Activated CD8-positive, alpha-beta memory T cell treated with anti-CD3 and anti-CD28 coated beads, Interleukin-2, amount 10 ng/mL, durations not matched to agents 7 days and 5 days (primary cell): Measurements from ENCODE around the gene VSIG10L2. TPM values are rescaled to one million over a fixed set of nuclear protein-coding genes. Genes with fewer than 3 reads are reported as not detected.

Source experiments
- ATAC-seq: fragments of 150-1000 bp; cut with Tn5 transposase; one replicate; pipeline ENCODE4 v1.10.0; 2021; ENCODE audit warnings: moderate library complexity
- CTCF ChIA-PET: fragments of 350-600 bp; sonication (Branson Sonifier 250); formaldehyde crosslinking; loops from one replicate; lab custom pipeline; 2021; ENCODE audit warnings: antibody characterized with exemption; lab: Charles Lee
- DNase-seq: peaks from one replicate; pipeline ENCODE4 v3.0.0-alpha.2; 2020
- H3K27ac Mint-ChIP-seq: one replicate; pipeline ENCODE4 v1.8.0; 2021; ENCODE audit warnings: mild to moderate bottlenecking, mixed read lengths
- H3K27me3 Mint-ChIP-seq: one replicate; pipeline ENCODE4 v1.8.0; 2021; ENCODE audit warnings: mixed read lengths
- H3K36me3 Mint-ChIP-seq: one replicate; pipeline ENCODE4 v1.8.0; 2021; ENCODE audit warnings: mild to moderate bottlenecking, mixed read lengths
- H3K4me1 Mint-ChIP-seq: one replicate; pipeline ENCODE4 v1.8.0; 2021; ENCODE audit warnings: mixed read lengths
- H3K4me3 Mint-ChIP-seq: one replicate; pipeline ENCODE4 v1.8.0; 2021; ENCODE audit warnings: mild to moderate bottlenecking, moderate library complexity, mixed read lengths
- H3K9me3 Mint-ChIP-seq: one replicate; pipeline ENCODE4 v1.8.0; 2022; ENCODE audit warnings: low read depth, mixed read lengths
- total RNA-seq, 2 experiments: library from RNA; stranded (reverse); gene quantifications; one replicate each; pipeline ENCODE4 v1.2.3, GENCODE V29; 2021

The VSIG10L2 gene
- total RNA-seq, 2 experiments from 2014 or later, result not detected

- Mint-ChIP-seq H3K9me3 (no peaks in the 10 kb centered on the region), H3K36me3 (no peaks in the 10 kb centered on the region), H3K27ac (no peak overlapping the region), H3K4me3 (no peak overlapping the region), H3K27me3 (peaks cover 24% of the 10 kb centered on the region), H3K4me1 (no peaks in the 10 kb centered on the region)
- CTCF ChIA-PET, result interaction anchor here (1.0 to 1.9 kb wide), 4 partner anchors 15 to 277 kb away, joined by 3 to 8 read pairs (median 6); no protein-coding TSS in a partner anchor
- ATAC-seq (no peak), DNase-seq (peak; percentile 38)
These were observed 24.8 kb upstream of the VSIG10L2 start for GRCh38 chr11:125921042-125921441.

GRCh38 chr11:125922156-125922555, 23.7 kb upstream of the VSIG10L2 start:
- H3K4me1 Mint-ChIP-seq, result no peaks in the 10 kb centered on the region
- H3K27ac Mint-ChIP-seq, result no peak overlapping the region
- no peaks in the 10 kb centered on the region for H3K9me3 Mint-ChIP-seq
- peak; percentile 18 for DNase-seq
- peaks cover 24% of the 10 kb centered on the region for H3K27me3 Mint-ChIP-seq
- H3K4me3 Mint-ChIP-seq, result no peak overlapping the region
- H3K36me3 Mint-ChIP-seq, result no peaks in the 10 kb centered on the region
- no peak for ATAC-seq
- CTCF ChIA-PET, result interaction anchor here (0.7 to 1.9 kb wide), 3 partner anchors 16 to 292 kb away, joined by 3 to 8 read pairs (median 3); no protein-coding TSS in a partner anchor

- Mint-ChIP-seq H3K27me3 (peaks cover 25% of the 10 kb centered on the region), H3K36me3 (no peaks in the 10 kb centered on the region), H3K9me3 (no peaks in the 10 kb centered on the region), H3K27ac (no peak overlapping the region), H3K4me3 (no peak overlapping the region), H3K4me1 (no peaks in the 10 kb centered on the region)
- CTCF ChIA-PET, result interaction anchor here (0.6 to 2.1 kb wide), 8 partner anchors 10 to 346 kb away, joined by 3 to 24 read pairs (median 3); partner anchors contain the start of genes FOXRED1 and SRPRA
- ATAC-seq (peak; percentile 90), DNase-seq (peak; percentile 73)
These were observed 22.7 kb upstream of the VSIG10L2 start for GRCh38 chr11:125923012-125923579.

GRCh38 chr11:125923633-125924032, 22.2 kb upstream of the VSIG10L2 start:
- peaks cover 26% of the 10 kb centered on the region for H3K27me3 Mint-ChIP-seq
- CTCF ChIA-PET, result interaction anchor here (0.6 to 2.1 kb wide), 6 partner anchors 10 to 345 kb away, joined by 3 to 24 read pairs (median 3); partner anchors contain the start of genes FOXRED1 and SRPRA
- no peaks in the 10 kb centered on the region for H3K36me3 Mint-ChIP-seq
- no peaks in the 10 kb centered on the region for H3K9me3 Mint-ChIP-seq
- H3K4me3 Mint-ChIP-seq, result no peak overlapping the region
- ATAC-seq, result no peak
- no peaks in the 10 kb centered on the region for H3K4me1 Mint-ChIP-seq
- DNase-seq, result peak; percentile 18
- no peak overlapping the region for H3K27ac Mint-ChIP-seq

- peak; percentile 23 for DNase-seq
- Mint-ChIP-seq H3K9me3 (no peaks in the 10 kb centered on the region), H3K4me3 (no peak overlapping the region), H3K36me3 (no peaks in the 10 kb centered on the region), H3K4me1 (no peaks in the 10 kb centered on the region), H3K27ac (no peak overlapping the region), H3K27me3 (peaks cover 29% of the 10 kb centered on the region)
- CTCF ChIA-PET, result interaction anchor here (1.2 to 2.1 kb wide), 3 partner anchors 269 to 344 kb away, joined by 3 to 24 read pairs (median 4); partner anchors contain the start of genes FOXRED1 and SRPRA
- no peak for ATAC-seq
These were observed 21.3 kb upstream of the VSIG10L2 start for GRCh38 chr11:125924384-125925007.

- H3K9me3 Mint-ChIP-seq, result no peaks in the 10 kb centered on the region
- ATAC-seq (no peak), DNase-seq (peak; percentile 5)
- H3K4me1 Mint-ChIP-seq, result no peaks in the 10 kb centered on the region
- CTCF ChIA-PET, result interaction anchor here (1.2 to 1.7 kb wide), 2 partner anchors 268 to 270 kb away, joined by 4 read pairs; no protein-coding TSS in a partner anchor
- peaks cover 29% of the 10 kb centered on the region for H3K27me3 Mint-ChIP-seq
- H3K27ac Mint-ChIP-seq, result no peak overlapping the region
- no peak overlapping the region for H3K4me3 Mint-ChIP-seq
- no peaks in the 10 kb centered on the region for H3K36me3 Mint-ChIP-seq
These were observed 20.6 kb upstream of the VSIG10L2 start for GRCh38 chr11:125925247-125925740.

- ATAC-seq, result no peak
- no peak for DNase-seq
- Mint-ChIP-seq H3K36me3 (no peaks in the 10 kb centered on the region), H3K27me3 (peaks cover 32% of the 10 kb centered on the region), H3K27ac (no peak overlapping the region), H3K9me3 (no peaks in the 10 kb centered on the region), H3K4me1 (no peaks in the 10 kb centered on the region), H3K4me3 (no peak overlapping the region)
- CTCF ChIA-PET, result interaction anchor here (1.2 to 1.7 kb wide), 2 partner anchors 268 to 269 kb away, joined by 4 read pairs; no protein-coding TSS in a partner anchor
These were observed 20.0 kb upstream of the VSIG10L2 start for GRCh38 chr11:125925804-125926203.

- no peak overlapping the region for H3K27ac Mint-ChIP-seq
- no peaks in the 10 kb centered on the region for H3K36me3 Mint-ChIP-seq
- H3K4me1 Mint-ChIP-seq, result no peaks in the 10 kb centered on the region
- DNase-seq (no peak), ATAC-seq (no peak)
- H3K9me3 Mint-ChIP-seq, result no peaks in the 10 kb centered on the region
- CTCF ChIA-PET, result interaction anchor here (1.7 kb wide), 1 partner anchor 267 kb away, joined by 4 read pairs; no protein-coding TSS in a partner anchor
- H3K4me3 Mint-ChIP-seq, result no peak overlapping the region
- peaks cover 38% of the 10 kb centered on the region for H3K27me3 Mint-ChIP-seq
These were observed 19.2 kb upstream of the VSIG10L2 start for GRCh38 chr11:125926682-125927081.

GRCh38 chr11:125929445-125930075, 16.3 kb upstream of the VSIG10L2 start:
- H3K27me3 Mint-ChIP-seq, result peaks cover 51% of the 10 kb centered on the region
- peaks cover 13% of the 10 kb centered on the region for H3K4me1 Mint-ChIP-seq
- CTCF ChIA-PET, result interaction anchor here (0.6 to 0.9 kb wide), 2 partner anchors 9 to 13 kb away, joined by 3 to 4 read pairs; no protein-coding TSS in a partner anchor

GRCh38 chr11:125930076-125930450, 15.8 kb upstream of the VSIG10L2 start:
- Mint-ChIP-seq H3K27me3 (peaks cover 49% of the 10 kb centered on the region), H3K4me1 (peaks cover 13% of the 10 kb centered on the region), H3K36me3 (no peaks in the 10 kb centered on the region), H3K9me3 (no peaks in the 10 kb centered on the region), H3K27ac (no peak overlapping the region), H3K4me3 (no peak overlapping the region)
- CTCF ChIA-PET, result interaction anchor here (0.6 to 0.9 kb wide), 2 partner anchors 9 to 12 kb away, joined by 3 to 4 read pairs; no protein-coding TSS in a partner anchor
- no peak for ATAC-seq
- DNase-seq, result no peak

More at GRCh38 chr11:125929445-125930075, 16.3 kb upstream of the VSIG10L2 start:
- Mint-ChIP-seq H3K36me3 (no peaks in the 10 kb centered on the region), H3K27ac (no peak overlapping the region), H3K4me3 (no peak overlapping the region), H3K9me3 (no peaks in the 10 kb centered on the region)
- ATAC-seq (no peak), DNase-seq (no peak)

- Mint-ChIP-seq H3K27me3 (peaks cover 48% of the 10 kb centered on the region), H3K36me3 (no peaks in the 10 kb centered on the region), H3K4me1 (peaks cover 13% of the 10 kb centered on the region), H3K4me3 (no peak overlapping the region), H3K27ac (no peak overlapping the region), H3K9me3 (no peaks in the 10 kb centered on the region)
- DNase-seq (no peak), ATAC-seq (no peak)
- CTCF ChIA-PET, result interaction anchor here (1.1 to 1.7 kb wide), 2 partner anchors 11 to 263 kb away, joined by 4 read pairs; no protein-coding TSS in a partner anchor
These were observed 14.7 kb upstream of the VSIG10L2 start for GRCh38 chr11:125931116-125931515.

- no peaks in the 10 kb centered on the region for H3K36me3 Mint-ChIP-seq
- no peak overlapping the region for H3K27ac Mint-ChIP-seq
- ATAC-seq (no peak), DNase-seq (no peak)
- no peaks in the 10 kb centered on the region for H3K9me3 Mint-ChIP-seq
- H3K4me3 Mint-ChIP-seq, result no peak overlapping the region
- CTCF ChIA-PET, result interaction anchor here (1.0 to 1.7 kb wide), 3 partner anchors 10 to 262 kb away, joined by 3 to 4 read pairs (median 4); no protein-coding TSS in a partner anchor
- peaks cover 44% of the 10 kb centered on the region for H3K27me3 Mint-ChIP-seq
- H3K4me1 Mint-ChIP-seq, result peaks cover 13% of the 10 kb centered on the region
These were observed 14.2 kb upstream of the VSIG10L2 start for GRCh38 chr11:125931668-125932067.

- no peak overlapping the region for H3K27ac Mint-ChIP-seq
- peaks cover 13% of the 10 kb centered on the region for H3K4me1 Mint-ChIP-seq
- DNase-seq (no peak), ATAC-seq (no peak)
- no peak overlapping the region for H3K4me3 Mint-ChIP-seq
- no peaks in the 10 kb centered on the region for H3K36me3 Mint-ChIP-seq
- peaks cover 38% of the 10 kb centered on the region for H3K27me3 Mint-ChIP-seq
- CTCF ChIA-PET, result interaction anchor here (1.0 to 1.7 kb wide), 2 partner anchors 9 to 262 kb away, joined by 3 to 4 read pairs; no protein-coding TSS in a partner anchor
- no peaks in the 10 kb centered on the region for H3K9me3 Mint-ChIP-seq
These were observed 13.5 kb upstream of the VSIG10L2 start for GRCh38 chr11:125932301-125932700.
